ENCODE results near the gene CDYL. TPM values are rescaled to one million over a fixed set of nuclear protein-coding genes. Genes with fewer than 3 reads are reported as not detected.
"Not testable (repeated sequence)": the region's sequence is repeated elsewhere in the genome, so short reads cannot be mapped to it uniquely, and the experiment has no call there.

CDYL gene
- total RNA-seq, 4 donors from 2014 or later, result 32.1 to 61.4 (median 39.0) TPM

DNA sequence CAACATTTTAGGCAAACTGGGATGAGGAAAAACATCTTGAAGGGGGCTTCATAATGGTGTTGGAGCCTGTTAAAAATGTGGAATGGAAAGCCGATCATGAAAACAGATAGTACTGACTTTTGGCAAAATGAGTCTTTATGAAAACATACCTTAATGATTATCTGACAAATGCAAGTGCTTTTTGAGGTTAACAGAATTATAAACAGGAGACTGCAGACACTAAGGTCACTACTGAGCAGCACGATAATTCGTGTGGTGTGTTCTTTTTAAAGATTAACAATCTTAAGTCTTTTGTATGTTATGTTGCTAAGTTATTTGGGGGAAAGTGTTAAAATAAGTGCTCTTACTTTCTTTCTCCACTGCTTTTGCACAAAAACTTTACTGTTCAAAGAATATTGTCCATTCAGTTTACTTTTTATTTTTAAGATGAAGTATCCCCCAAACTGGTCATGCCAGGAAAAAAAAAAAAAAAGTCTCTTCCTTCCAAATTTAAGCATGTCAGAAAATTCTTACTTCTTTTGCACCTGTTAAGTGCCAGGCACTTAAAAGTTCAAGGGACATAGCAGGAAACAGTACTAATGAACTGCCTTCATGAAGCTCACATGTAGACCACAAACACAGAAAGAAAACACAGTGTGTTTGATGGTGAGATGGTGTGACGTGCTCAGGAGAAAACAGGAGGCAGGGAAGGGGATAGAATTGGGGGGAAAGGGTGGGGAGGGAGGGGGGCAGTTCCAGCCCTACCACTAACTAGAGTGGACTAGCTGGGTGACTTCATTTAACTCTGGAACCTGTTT lies 73.2 kb downstream of the CDYL start:
- intact Hi-C loops (cut with DNase I; ENCODE audit: low total_unique reads), result no loop called here
- H3K4me3 ChIP-seq (ENCODE audit: low read depth, poor library complexity, severe bottlenecking), result no peak overlapping the region
- WGBS, 2 donors, result 72 to 75% methylated on average over 4 of the region's 4 CpGs
- no peak for DNase-seq (ENCODE audit: low spot score in 2 of 2)
- TF ChIP-seq, protein P1, sequence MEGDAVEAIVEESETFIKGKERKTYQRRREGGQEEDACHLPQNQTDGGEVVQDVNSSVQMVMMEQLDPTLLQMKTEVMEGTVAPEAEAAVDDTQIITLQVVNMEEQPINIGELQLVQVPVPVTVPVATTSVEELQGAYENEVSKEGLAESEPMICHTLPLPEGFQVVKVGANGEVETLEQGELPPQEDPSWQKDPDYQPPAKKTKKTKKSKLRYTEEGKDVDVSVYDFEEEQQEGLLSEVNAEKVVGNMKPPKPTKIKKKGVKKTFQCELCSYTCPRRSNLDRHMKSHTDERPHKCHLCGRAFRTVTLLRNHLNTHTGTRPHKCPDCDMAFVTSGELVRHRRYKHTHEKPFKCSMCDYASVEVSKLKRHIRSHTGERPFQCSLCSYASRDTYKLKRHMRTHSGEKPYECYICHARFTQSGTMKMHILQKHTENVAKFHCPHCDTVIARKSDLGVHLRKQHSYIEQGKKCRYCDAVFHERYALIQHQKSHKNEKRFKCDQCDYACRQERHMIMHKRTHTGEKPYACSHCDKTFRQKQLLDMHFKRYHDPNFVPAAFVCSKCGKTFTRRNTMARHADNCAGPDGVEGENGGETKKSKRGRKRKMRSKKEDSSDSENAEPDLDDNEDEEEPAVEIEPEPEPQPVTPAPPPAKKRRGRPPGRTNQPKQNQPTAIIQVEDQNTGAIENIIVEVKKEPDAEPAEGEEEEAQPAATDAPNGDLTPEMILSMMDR (IDR thresholded peaks at IDR 0.05), result no peak
- TF ChIP-seq POLR2A (IDR thresholded peaks at IDR 0.05), result no peak

DNA sequence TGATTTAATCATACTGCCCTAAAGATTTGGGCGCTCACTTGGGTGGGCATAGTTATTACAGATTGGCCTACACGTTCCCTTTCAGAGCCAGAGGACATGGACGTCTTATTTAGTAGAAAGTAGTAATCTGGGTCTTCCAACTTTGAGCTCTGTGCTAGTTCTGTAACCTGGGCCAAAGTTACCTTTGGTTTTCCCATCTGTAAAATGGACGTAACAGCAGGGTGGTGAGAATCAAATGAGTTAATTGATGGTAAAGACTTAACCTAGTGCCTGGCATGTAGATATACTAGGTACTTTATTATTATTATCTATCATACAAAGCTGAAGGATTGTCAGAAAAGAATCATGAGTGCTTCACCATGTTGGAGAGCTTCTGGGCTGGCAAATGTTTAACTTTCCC lies 74.8 kb downstream of the CDYL start:
- TF ChIP-seq, protein P1 (IDR thresholded peaks at IDR 0.05), result no peak
- intact Hi-C loops (cut with DNase I; ENCODE audit: low total_unique reads), result no loop called here

DNA sequence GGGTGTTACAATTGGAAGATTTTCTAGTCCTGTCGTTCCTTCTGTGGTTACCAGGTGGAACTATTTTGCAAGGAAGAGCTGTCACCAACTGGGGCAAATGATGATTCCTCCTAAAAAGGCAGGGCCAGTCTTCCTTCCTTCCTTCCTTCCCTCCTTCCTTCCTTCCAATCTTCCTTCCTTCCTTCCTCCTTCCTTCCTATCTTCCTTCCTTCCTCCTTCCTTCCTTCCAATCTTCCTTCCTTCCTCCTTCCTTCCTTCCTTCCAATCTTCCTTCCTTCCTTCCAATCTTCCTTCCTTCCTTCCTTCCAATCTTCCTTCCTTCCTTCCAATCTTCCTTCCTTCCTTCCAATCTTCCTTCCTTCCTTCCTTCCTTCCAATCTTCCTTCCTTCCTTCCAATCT lies 76.0 kb downstream of the CDYL start:
- H3K4me3 ChIP-seq (ENCODE audit: low read depth, poor library complexity, severe bottlenecking); intact Hi-C loops (cut with DNase I; ENCODE audit: low total_unique reads); DNase-seq (ENCODE audit: low spot score in 2 of 2): not testable (repeated sequence)
- WGBS, 2 donors, result 61 to 77% methylated on average over 1 of the region's 1 CpG

More for the DNA sequence above, 74.8 kb downstream of the CDYL start:
- 93 to 94% methylated on average over 4 of the region's 4 CpGs for WGBS, 2 donors
- no peak overlapping the region for H3K4me3 ChIP-seq (ENCODE audit: low read depth, poor library complexity, severe bottlenecking)
- no peak for DNase-seq (ENCODE audit: low spot score in 2 of 2)

DNA sequence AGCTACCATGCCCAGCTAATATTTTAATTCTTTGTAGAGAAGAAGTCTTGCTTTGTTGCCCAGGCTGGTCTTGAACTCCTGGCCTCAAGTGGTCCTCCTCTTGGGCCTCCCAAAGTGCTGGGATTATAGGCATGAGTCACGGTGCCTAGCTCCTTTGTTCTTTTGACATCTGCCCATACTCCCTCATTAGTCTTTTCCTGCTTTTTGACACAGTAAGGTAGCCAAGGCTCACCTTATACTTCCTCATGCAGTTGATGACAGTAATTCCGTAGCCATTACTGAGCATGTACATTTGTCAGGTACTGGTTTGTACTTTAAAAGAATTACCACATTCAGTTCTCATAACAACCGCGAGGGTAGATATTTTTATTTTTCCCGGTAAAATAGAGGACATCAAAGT lies 76.7 kb downstream of the CDYL start:
- H3K4me3 ChIP-seq (ENCODE audit: low read depth, poor library complexity, severe bottlenecking), result no peak overlapping the region
- TF ChIP-seq, protein P1 (IDR thresholded peaks at IDR 0.05), result no peak
- TF ChIP-seq POLR2A (IDR thresholded peaks at IDR 0.05), result no peak
- no peak for DNase-seq (ENCODE audit: low spot score in 2 of 2)
- intact Hi-C loops (cut with DNase I; ENCODE audit: low total_unique reads), result no loop called here
- 91 to 96% methylated on average over 5 of the region's 5 CpGs for WGBS, 2 donors

DNA sequence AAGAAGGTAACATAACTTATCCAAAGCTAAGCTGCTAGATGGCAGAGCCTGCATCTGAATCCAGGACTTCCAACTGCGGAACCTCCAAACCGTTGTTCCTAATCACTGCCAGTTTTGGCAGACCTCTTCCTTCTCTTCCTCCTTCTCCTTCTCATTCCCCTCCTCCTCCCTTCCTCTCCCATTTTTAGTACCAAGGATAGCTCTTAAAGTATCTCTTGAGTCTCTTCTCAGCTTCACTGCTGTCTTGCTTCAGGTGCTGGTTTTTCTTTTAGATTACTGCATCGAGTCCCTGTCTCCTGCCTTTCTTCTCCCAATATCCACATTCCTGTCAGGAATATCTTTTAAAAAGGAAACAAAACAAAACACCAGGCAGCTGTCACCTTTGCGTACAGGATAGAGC lies 77.1 kb downstream of the CDYL start:
- no peak overlapping the region for H3K4me3 ChIP-seq (ENCODE audit: low read depth, poor library complexity, severe bottlenecking)
- no peak for TF ChIP-seq POLR2A (IDR thresholded peaks at IDR 0.05)
- TF ChIP-seq, protein P1 (IDR thresholded peaks at IDR 0.05), result no peak
- no peak for DNase-seq (ENCODE audit: low spot score in 2 of 2)
- 78 to 81% methylated on average over 4 of the region's 4 CpGs for WGBS, 2 donors
- intact Hi-C loops (cut with DNase I; ENCODE audit: low total_unique reads), result no loop called here

DNA sequence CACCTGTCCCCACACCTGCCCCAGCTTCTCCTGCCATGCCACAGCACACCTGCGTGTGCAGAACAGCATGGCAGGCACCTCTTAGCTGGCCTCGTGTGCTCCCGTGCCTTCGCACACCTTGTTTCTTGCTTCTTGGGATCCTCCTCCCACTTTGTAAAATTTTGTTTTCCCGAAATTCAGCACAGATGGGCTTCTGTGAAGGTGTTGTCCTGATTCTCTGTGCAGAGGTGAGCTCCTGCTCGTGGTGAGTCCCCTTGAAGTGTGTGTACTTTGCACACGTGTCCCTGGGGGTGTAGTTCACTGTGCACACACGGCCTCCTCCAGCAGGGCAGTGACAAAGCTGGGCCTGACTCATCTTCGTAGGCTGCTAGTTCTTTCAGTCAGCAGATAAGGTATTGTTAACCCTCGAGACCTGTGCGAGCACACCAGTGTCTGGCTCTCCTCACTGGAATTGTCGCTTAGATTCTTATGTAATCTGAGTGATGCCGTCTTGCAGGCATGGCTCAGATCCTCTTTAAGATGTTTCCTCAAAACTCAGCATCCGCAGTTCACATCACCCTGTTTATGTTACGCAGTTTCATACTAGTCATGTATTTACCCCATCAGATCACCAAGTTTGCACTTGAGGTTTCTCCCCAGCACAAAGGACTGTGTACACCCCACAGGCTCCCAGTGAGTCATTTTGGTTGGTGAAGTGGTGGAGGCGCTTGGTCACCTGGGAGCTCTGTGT lies 77.7 kb downstream of the CDYL start:
- WGBS, 2 donors, result 88% methylated on average over 16 of the region's 16 CpGs
- TF ChIP-seq, protein P1 (IDR thresholded peaks at IDR 0.05), result no peak
- no peak for TF ChIP-seq POLR2A (IDR thresholded peaks at IDR 0.05)
- intact Hi-C loops (cut with DNase I; ENCODE audit: low total_unique reads), result no loop called here
- no peak overlapping the region for H3K4me3 ChIP-seq (ENCODE audit: low read depth, poor library complexity, severe bottlenecking)
- DNase-seq (ENCODE audit: low spot score in 2 of 2), result no peak

Data from lower leg skin (tissue), 4 donors.